DLD1 (cell line): ENCODE results near the gene SLC37A1.

Experiments used
- in situ Hi-C: cut with HindIII; loops from 2 replicates; pipeline ENCODE4 v1.10.0; 2017; ENCODE audit warnings: low sequenced_read_pairs

Gene SLC37A1

GRCh38 chr21:42629933-42630589 lies 116.4 kb downstream of the SLC37A1 start:
- in situ Hi-C loops, result no loop called here

- in situ Hi-C loops, result no loop called here
Observed at GRCh38 chr21:42630626-42631025, 117.0 kb downstream of the SLC37A1 start.
